ENCODE data around the gene KLF4. TPM values are rescaled to one million over a fixed set of nuclear protein-coding genes. Genes with fewer than 3 reads are reported as not detected.
"Not testable (repeated sequence)": the region's sequence is repeated elsewhere in the genome, so short reads cannot be mapped to it uniquely, and the experiment has no call there.

Gene KLF4
- total RNA-seq: under 1 TPM; 0.35 to 0.56 (median 0.50) TPM

DNA sequence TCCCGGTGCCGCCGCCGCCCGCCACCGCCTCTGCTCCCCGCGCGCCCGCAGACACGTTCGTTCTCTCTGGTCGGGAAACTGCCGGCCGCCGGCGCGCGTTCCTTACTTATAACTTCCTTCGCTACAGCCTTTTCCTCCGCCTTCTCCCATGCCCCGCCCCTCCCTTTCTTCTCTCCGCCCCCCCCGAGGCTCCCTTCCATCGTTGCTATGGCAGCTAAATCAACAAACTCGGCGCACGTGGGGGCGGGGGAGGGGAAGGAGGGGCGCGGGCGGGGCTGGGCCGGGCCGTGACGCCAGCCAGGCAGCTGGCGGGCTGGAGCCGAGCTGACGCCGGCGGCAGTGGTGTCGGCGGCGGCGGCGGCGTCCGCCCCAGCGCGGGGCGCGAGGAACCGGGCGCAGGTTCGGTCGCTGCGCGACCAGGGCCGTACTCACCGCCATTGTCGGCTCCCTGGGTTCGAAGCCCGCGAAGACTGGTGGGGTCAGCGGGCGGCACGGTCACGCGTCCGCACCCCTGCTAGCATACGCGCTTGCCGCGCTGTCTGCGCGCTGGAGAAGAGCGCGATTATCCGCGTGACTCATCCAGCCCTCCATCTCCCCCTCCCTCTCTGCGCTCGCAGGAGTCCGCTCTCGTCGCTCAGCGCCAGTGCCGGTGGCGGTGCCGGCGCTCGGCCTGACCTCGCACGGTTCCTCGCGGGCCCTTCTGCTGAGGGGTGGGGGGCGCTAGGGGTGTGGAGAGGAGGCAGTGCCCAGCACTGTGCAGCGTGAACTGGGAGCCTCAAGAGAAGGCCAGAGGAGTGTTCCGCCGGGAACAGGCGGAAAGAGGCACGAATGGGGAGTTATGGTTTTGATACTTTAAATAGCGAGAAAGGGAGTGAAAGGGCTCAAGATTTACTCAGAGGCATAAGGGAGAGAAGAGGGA lies at the start of gene KLF4:
Gene KLF4 (minus strand): TSS at position 83 of the 919 bp plus-strand sequence. CDS start 597 bp downstream, outside the sequence.
- H3K4me1 Mint-ChIP-seq (ENCODE audit: low read depth): peaks cover 14% of the 10 kb centered on the region
- H3K27me3 Mint-ChIP-seq (ENCODE audit: low read depth): peaks cover 67% of the 10 kb centered on the region
- peak; percentile 33 for DNase-seq
- peak within 1 kb of the TSS; percentile 65 for H3K4me3 Mint-ChIP-seq
- ATAC-seq: peak; percentile 82 to 84
- no peaks in the 10 kb centered on the region for H3K36me3 Mint-ChIP-seq (ENCODE audit: insufficient read depth)
- no peaks in the 10 kb centered on the region for H3K9me3 Mint-ChIP-seq

- H3K9me3 Mint-ChIP-seq: no peaks in the 10 kb centered on the region
- no peak overlapping the region for H3K4me3 Mint-ChIP-seq
- DNase-seq (no peak), ATAC-seq (no peak)
- no peaks in the 10 kb centered on the region for H3K36me3 Mint-ChIP-seq (ENCODE audit: insufficient read depth)
- H3K27me3 Mint-ChIP-seq (ENCODE audit: low read depth): no peaks in the 10 kb centered on the region
- H3K4me1 Mint-ChIP-seq (ENCODE audit: low read depth): no peaks in the 10 kb centered on the region
Measured at GRCh38 chr9:107536462-107536861, 46.9 kb upstream of the KLF4 start.

- Mint-ChIP-seq H3K27me3 (ENCODE audit: low read depth) (no peaks in the 10 kb centered on the region), H3K36me3 (ENCODE audit: insufficient read depth) (no peaks in the 10 kb centered on the region), H3K4me1 (ENCODE audit: low read depth) (no peaks in the 10 kb centered on the region)
Measured at GRCh38 chr9:107534510-107535078, 45.0 kb upstream of the KLF4 start.

DNA sequence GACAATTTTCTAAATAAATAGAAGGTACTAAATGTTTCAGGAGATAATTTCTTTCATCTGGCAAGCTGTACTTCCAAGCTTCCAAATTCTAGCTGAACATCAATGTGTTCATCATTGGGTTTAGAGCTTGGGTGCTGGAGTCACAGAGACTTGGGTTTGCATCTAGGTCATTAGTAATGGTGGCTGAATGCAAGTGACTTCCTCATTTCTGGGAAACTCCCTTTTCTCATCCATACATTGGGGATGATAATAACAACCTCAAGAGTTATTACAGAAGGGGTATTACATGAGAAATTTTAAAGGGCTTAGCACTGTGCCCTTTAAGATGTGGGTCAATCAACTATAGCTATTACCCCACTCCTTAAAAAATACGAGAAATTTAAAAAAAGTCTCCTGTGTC lies 41.1 kb upstream of the KLF4 start:
- no peak for DNase-seq
- Mint-ChIP-seq H3K4me1 (ENCODE audit: low read depth) (no peaks in the 10 kb centered on the region), H3K9me3 (no peaks in the 10 kb centered on the region), H3K36me3 (ENCODE audit: insufficient read depth) (no peaks in the 10 kb centered on the region), H3K27me3 (ENCODE audit: low read depth) (no peaks in the 10 kb centered on the region), H3K4me3 (no peak overlapping the region)
- ATAC-seq: no peak

More at GRCh38 chr9:107534510-107535078, 45.0 kb upstream of the KLF4 start:
- DNase-seq (no peak), ATAC-seq (no peak)
- Mint-ChIP-seq H3K4me3 (no peak overlapping the region), H3K9me3 (no peaks in the 10 kb centered on the region)

GRCh38 chr9:107528686-107529085 lies 39.1 kb upstream of the KLF4 start:
- Mint-ChIP-seq H3K27me3 (ENCODE audit: low read depth) (no peaks in the 10 kb centered on the region), H3K4me1 (ENCODE audit: low read depth) (no peaks in the 10 kb centered on the region), H3K36me3 (ENCODE audit: insufficient read depth) (no peaks in the 10 kb centered on the region), H3K9me3 (no peaks in the 10 kb centered on the region), H3K4me3 (no peak overlapping the region)
- ATAC-seq (no peak), DNase-seq (no peak)

- Mint-ChIP-seq H3K27me3 (ENCODE audit: low read depth) (no peaks in the 10 kb centered on the region), H3K36me3 (ENCODE audit: insufficient read depth) (no peaks in the 10 kb centered on the region), H3K4me1 (ENCODE audit: low read depth) (no peaks in the 10 kb centered on the region), H3K9me3 (no peaks in the 10 kb centered on the region), H3K4me3 (no peak overlapping the region)
- no peak for DNase-seq
- ATAC-seq: no peak
Measured at GRCh38 chr9:107523539-107523938, 34.0 kb upstream of the KLF4 start.

GRCh38 chr9:107520186-107520585 lies 30.6 kb upstream of the KLF4 start:
- ATAC-seq (no peak), DNase-seq (no peak)
- Mint-ChIP-seq H3K4me3 (no peak overlapping the region), H3K4me1 (ENCODE audit: low read depth) (no peaks in the 10 kb centered on the region), H3K36me3 (ENCODE audit: insufficient read depth) (no peaks in the 10 kb centered on the region), H3K9me3 (no peaks in the 10 kb centered on the region), H3K27me3 (ENCODE audit: low read depth) (no peaks in the 10 kb centered on the region)

GRCh38 chr9:107518037-107518807 lies 28.7 kb upstream of the KLF4 start:
- Mint-ChIP-seq H3K4me1 (ENCODE audit: low read depth) (no peaks in the 10 kb centered on the region), H3K36me3 (ENCODE audit: insufficient read depth) (no peaks in the 10 kb centered on the region), H3K4me3 (no peak overlapping the region), H3K9me3 (no peaks in the 10 kb centered on the region), H3K27me3 (ENCODE audit: low read depth) (no peaks in the 10 kb centered on the region)
- ATAC-seq (no peak), DNase-seq (no peak)

DNA sequence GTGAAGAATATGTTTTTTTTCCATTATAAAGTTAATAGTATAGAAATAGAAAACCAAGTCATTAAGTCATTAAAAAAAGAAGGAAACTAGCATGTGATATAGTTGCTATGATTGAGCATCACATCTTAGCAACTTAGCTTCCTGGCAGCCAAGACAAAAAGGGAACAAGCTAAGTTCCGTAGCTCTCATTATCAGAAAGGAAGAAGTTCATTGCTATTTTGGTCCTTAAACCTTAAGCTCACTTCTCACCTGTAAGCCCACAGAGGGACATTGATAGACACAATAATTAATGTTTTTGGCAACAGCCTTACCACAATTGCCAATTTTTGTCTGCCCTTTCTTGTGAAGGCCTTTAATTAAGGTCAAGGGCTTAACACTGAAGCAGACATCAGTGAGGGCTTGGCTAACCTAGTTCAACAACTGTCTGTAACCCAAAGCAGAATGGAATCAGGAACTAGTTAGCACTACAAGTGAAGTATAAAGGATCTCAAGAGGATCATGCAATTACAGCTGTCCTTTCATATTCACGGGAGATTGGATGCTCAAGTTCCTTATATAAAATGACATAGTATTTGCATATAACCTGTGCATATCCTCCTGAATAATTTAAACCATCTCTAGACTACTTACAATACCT lies 24.0 kb upstream of the KLF4 start:
- no peaks in the 10 kb centered on the region for H3K36me3 Mint-ChIP-seq (ENCODE audit: insufficient read depth)
- no peak overlapping the region for H3K4me3 Mint-ChIP-seq
- no peaks in the 10 kb centered on the region for H3K27me3 Mint-ChIP-seq (ENCODE audit: low read depth)
- H3K4me1 Mint-ChIP-seq (ENCODE audit: low read depth): no peaks in the 10 kb centered on the region
- DNase-seq (no peak), ATAC-seq (no peak)
- no peaks in the 10 kb centered on the region for H3K9me3 Mint-ChIP-seq

DNA sequence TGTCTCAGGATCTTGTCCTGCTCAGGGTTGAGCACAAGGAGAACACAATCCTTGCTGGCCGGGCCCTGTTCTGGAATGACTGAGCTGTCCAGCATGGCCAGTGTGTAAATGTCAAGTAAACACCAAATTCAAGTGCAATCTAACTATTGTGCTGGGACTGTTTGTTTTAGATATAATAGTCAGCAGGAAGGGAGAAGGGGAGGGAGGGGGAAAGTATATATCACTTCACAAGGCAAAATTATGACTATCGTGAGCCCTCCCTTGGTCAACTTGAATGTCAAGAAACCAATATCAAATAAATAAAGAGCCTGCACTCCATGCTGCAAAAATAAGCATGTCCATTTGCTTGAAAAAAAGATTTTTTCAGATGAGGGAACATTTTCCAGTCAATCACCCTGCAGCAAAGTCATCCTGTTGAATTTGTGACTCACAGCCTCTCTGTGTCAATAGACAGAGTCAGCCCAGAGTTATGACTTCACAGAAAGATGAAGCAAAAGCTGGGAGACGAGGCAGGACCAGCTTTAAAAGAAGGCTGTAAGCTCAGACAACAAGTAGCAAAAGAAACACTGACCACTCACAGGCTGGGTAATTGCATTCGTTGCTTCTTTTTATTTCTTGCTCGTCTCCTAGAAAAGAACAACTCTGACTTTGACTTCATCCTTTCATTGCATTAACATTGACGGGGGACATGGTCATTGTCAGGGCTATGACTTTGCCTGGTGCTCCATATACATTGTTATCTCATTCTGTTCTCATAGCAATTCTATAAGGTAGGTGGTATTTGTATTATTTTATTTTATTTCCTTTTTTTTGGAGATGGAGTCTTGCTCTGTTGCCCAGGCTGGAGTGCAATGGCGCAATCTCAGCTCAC lies 15.3 kb upstream of the KLF4 start:
- Mint-ChIP-seq H3K36me3 (ENCODE audit: insufficient read depth) (no peaks in the 10 kb centered on the region), H3K4me3 (no peak overlapping the region), H3K4me1 (ENCODE audit: low read depth) (no peaks in the 10 kb centered on the region), H3K9me3 (no peaks in the 10 kb centered on the region), H3K27me3 (ENCODE audit: low read depth) (peaks cover 8% of the 10 kb centered on the region)
- no peak for DNase-seq
- ATAC-seq: no peak

GRCh38 chr9:107502464-107502863 lies 12.9 kb upstream of the KLF4 start:
- no peaks in the 10 kb centered on the region for H3K9me3 Mint-ChIP-seq
- DNase-seq (no peak), ATAC-seq (no peak)
- no peaks in the 10 kb centered on the region for H3K36me3 Mint-ChIP-seq (ENCODE audit: insufficient read depth)
- peaks cover 7% of the 10 kb centered on the region for H3K27me3 Mint-ChIP-seq (ENCODE audit: low read depth)
- no peak overlapping the region for H3K4me3 Mint-ChIP-seq
- H3K4me1 Mint-ChIP-seq (ENCODE audit: low read depth): no peaks in the 10 kb centered on the region

DNA sequence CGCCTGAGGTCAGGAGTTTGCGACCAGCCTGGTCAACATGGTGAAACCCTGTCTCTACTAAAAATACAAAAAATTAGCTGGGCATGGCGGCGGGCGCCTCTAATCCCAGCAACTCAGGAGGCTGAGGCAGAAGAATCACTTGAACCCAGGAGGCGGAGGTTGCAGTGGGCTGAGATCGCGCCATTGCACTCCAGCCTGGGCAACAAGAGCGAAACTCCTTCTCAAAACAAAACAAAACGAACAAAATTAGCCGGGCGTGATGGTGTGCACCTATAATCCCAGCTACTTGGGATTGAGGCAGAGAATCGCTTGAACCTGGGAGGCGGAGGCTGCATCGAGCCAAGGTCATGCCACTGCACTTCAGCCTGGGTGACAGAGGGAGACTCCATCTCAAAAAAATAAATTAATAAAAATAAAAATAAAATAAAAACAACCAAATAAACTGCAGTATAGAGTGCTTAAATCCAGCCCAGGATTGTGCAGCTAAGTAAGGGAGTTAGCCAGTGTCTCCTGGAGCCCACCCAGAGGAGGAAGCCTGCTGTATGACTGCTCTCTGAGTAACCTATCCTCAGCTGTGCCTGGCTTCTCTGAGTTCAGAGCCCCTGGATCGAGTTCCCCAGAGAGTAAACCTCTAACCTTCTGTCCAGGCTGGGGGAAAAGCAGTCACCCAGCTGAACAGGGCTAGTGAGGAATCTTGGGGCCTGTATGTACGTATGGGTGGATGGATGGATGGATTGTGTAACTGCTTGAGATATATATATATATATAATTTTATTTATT lies 11.0 kb upstream of the KLF4 start:
- not testable (repeated sequence) for ATAC-seq; DNase-seq; H3K27me3 Mint-ChIP-seq (ENCODE audit: low read depth); H3K4me1 Mint-ChIP-seq (ENCODE audit: low read depth); H3K4me3 Mint-ChIP-seq; H3K9me3 Mint-ChIP-seq; H3K36me3 Mint-ChIP-seq (ENCODE audit: insufficient read depth)

- Mint-ChIP-seq H3K9me3 (no peaks in the 10 kb centered on the region), H3K27me3 (ENCODE audit: low read depth) (peaks cover 24% of the 10 kb centered on the region), H3K4me1 (ENCODE audit: low read depth) (no peaks in the 10 kb centered on the region), H3K4me3 (no peak overlapping the region), H3K36me3 (ENCODE audit: insufficient read depth) (no peaks in the 10 kb centered on the region)
- DNase-seq: no peak
- ATAC-seq: no peak
Measured at GRCh38 chr9:107496976-107497375, 7.4 kb upstream of the KLF4 start.
